ENCODE results near the gene ALPG.
"Not testable (repeated sequence)": the region's sequence is repeated elsewhere in the genome, so short reads cannot be mapped to it uniquely, and the experiment has no call there.

The ALPG gene

DNA sequence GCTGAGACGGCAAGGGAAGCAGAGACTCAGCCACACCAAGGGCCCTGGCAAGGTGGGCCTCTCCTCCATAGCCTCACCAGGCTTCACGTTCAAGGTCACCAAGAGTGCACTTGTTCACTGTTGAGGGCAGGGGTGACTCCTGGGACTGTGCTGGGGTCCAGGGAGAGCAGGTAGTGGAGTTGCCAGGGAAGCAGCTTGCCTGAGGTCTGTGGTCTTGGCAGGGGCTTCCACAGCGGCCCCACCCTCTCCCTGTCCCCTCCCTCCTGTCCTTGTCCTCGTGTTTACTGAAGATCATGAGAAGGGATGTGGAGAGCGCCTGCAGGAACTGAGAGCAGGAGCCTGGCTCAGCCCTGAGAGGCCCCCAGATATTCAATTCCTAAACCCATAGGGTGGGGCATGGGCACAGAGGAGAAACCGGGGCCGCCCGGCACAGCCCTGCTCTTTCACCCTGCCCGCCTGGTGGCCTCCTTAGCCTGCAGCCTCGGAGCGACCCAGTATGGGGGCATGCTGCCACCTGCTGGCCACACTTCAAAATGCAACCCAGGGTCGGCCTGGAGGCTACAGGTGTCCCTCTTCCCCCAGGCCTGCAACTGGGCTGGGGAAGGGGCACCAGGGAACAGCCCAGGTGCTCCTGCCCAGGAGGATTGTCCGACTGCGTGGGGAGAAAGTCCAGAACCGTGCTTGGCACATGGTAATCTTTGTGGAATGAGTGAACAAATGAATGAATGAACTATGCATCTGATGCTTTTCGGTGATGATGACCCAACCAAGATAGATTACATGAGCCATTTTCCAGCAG, 33.8 kb downstream of the ALPG start:
- peak; percentile 84 for DNase-seq (ENCODE audit: low read depth)

DNA sequence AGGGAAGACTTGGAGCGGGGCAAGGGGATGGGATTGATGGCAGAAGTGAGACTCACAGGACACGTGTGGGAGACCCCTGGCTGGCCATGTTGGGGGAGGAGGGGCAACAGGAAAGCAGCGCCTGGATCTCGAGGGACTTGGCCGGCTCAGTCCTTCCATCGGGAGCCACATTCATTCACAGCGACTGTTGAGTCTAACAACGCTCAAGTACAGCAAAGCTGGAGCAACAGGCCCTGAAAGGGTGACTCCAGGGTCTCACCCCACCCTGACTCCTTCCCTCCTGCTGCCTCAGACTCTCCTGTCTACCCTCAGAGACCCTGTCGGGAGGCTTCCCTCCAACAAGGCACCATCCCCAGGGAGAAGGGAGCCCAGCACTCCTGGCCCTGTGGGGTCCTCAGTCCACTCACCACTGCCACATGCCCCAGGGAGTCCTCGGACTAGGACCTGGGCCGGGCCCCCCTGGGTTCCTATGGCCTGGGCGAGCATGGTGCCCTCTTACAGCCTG, 34.6 kb downstream of the ALPG start:
- DNase-seq (ENCODE audit: low read depth): no peak

DNA sequence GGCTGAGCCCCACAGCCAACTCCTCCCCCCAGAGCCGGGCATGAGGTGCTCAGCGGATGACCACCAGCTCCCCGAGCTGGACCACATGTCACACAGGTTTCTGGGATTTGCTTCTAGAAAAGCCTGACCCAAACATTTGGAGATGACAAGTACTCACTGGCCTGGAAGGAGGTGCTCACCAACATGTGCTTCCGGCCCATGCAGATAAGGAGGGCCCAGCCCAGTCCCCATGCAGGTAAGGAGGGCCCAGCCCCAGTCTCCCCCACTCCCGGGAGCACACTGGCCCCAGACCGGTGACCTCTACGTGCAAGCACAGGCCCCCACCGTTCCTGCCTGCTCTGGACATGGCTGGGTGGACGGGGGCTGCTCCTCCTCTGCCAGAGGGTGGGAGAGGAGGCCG, 35.3 kb downstream of the ALPG start:
- not testable (repeated sequence) for DNase-seq (ENCODE audit: low read depth)

DNA sequence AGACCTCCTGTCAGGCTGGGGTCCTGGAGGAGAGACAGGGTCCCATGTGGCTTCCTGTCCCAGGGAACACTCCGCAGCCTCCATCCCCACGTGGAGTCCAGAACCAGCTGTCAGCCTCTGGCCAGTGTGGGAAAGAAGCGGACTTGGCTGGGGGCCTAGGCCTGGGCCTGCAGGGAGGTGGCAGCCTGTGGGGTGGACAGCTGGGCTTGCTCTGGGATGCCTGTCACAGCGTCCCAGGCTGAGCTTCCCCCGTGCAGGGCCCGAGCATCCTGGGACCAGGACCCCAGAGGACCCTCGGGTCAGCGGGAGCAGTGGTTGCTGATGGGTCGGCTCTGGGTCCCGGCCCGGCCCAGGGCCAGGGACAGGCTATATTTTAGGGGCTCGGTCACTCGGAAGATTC, 35.8 kb downstream of the ALPG start:
- not testable (repeated sequence) for DNase-seq (ENCODE audit: low read depth)

DNA sequence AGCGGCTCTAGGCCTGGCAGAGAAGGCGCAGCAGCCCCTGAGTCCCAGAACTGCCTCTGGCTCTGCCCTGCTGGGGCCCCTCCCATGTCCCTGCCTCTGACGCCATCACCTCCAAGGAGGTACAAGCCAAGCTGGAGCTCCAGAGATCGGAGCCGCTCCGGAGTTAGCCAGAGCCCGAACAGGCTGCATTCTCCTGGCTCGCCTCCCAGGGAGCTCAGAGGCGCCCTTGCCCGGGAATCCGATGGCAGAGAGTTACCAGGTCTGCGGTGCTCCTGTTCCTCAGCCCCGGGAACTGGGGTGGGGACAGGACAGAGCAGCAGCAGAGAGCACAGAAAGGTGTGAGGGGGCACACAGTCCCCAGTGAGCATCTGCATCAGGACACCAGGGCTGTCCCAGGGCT, 36.4 kb downstream of the ALPG start:
- not testable (repeated sequence) for DNase-seq (ENCODE audit: low read depth)

DNA sequence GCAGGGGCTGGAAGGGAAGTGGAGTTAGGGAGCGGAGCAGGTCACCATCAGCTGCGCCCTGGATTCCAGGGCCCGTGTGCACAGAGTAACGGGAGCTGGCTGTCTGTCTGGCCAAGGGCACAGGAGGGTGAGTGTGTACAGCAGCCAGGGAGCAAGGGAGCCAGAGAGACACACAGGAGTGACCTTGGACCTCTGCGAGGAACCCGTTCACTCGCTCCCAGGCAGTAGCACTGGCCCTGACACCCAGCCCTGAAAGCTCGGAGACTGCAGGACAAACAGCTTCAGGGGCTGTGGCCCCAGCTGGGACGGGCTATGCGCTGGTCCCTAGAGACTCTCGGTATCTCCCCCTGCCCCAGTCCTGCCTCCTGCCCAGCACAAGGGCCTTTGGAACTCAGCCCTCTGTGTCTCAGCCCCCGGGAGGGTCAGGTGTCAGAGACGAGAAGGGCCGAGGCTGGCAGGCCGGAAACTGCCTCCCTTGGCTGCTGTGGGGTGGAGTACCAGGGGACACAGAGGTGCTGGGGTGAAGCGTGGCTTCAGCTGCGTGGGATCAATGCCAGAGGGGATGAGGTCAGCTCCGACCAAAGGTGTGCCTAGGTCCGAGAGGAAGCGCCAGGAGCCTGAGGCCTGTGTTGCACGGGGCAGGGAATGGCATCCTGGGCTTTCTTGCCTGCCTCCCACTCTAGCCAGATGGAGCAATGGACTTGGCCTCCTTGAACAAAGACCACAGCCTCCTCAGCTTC, 37.2 kb downstream of the ALPG start:
- not testable (repeated sequence) for DNase-seq (ENCODE audit: low read depth)

DNA sequence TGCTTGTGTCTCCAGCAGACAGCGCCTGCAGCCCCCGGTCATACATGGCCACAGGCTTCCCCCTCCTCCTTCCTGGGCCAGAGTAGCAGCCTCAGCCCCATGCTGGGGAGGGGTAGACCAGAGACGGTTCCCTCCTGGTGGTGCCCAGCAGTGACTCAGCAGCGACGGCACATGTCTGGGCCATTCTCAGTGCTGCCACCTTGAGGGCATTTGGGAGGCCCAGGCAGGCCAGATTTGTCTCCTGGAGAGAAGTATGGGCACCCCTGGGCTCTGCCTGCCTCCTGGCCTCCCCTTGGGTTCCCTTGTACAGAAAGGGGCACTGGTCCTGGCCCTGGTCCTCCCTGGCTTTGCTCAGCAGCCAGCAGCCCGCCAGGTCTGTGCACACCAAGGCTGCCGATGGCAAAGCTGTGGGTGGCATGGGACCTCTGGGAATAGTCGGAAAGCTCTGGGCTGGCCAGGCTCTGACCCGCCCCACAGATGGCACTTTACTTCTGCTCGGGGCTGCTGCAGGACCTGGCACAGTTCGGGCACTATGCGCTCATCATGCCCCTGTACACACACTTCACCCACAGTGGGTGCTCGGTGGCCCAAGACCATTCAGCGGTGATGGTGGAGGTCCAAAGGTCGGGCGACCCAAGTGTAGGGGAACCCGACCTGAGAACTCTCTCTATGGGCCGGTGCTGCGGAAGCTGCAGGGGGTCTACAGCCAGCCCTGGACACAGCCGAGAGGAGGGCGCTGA, 37.9 kb downstream of the ALPG start:
- peak; percentile 28 for DNase-seq (ENCODE audit: low read depth)

DNA sequence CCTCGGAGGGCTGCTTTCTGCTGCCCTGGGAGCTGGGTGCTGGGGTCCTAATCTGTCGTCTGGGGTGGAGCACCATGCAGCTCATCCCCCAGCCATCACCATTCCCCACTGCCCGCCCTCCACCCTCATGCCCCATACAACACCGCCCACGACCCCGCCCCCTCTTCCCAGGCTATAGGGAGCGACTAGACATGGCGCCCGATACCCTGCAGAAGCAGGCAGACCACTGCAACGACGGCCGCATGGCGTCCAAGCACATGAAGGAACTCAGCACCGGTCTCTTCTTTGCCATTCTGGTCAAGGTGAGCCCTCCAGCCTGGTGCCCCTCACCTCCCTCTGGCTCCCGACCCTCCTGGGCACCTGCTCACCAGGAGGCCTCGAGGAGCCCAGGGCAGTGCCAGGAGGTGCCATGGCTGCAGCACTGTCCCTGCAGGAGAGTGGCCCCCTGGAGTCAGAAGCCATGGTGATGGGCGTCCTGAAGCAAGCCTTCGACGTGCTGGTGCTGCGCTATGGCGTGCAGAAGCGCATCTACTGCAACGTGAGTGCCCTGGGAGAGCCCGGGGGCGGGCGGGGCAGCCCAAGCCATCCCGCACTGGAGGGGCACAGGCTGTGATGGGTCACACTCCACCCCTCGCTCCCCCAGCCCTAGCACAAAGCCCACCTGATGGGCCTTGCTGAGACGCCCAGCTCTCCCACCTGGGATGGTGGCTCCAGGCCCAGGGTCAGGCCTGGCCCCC, 38.7 kb downstream of the ALPG start:
- not testable (repeated sequence) for DNase-seq (ENCODE audit: low read depth)

DNA sequence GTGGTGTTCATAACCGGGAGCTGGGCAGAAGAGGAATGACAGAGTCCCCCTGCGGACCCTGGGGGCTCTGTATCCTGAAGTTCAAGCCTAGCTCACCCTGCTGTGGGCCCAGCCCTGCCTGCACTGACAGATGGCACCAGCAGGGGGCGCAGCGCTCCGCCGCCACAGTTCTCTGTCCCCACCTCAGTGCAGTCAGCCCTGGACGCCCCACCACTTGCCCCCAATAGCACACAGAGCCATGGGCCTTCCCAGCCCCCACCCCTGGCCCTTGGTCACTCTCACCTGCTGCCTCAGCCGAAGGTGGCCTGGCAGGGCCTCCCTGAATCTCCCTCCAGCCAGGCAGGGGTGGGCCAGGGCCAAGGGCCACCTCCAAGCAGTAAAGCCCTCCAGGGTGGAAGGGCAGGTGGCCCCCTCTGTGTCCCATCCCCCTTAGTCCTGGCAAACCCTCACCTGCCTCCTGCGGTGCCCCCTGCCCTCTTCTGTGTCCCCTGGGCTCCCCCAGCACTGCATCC, 39.7 kb downstream of the ALPG start:
- DNase-seq (ENCODE audit: low read depth): not testable (repeated sequence)

DNA sequence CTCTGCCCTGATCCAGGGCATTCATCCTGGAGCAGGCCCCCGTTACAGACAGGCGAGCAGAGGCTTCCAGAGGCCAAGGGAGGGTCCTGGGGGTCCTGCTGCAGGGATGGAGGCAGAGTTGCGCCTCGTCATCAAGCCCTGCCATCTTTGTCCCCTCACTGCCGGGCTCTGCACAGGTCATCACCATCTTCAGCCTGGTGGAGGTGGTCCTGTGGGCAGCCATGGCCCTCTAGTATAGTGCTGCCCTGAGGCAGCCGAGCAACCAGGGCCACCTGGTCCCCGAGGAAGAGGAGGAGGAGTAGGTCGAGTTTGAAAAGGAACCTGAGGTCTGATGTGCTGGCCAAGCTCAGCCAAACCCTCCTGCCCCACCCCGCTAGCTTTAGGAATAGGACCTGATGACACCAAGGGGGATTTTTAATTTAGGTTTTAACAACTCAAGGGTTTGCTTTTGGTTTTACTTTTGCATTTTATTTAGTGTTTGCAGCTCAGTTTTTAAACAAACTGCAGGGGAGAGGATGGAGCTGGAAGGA, 40.5 kb downstream of the ALPG start:
- no peak for DNase-seq (ENCODE audit: low read depth)

DNA sequence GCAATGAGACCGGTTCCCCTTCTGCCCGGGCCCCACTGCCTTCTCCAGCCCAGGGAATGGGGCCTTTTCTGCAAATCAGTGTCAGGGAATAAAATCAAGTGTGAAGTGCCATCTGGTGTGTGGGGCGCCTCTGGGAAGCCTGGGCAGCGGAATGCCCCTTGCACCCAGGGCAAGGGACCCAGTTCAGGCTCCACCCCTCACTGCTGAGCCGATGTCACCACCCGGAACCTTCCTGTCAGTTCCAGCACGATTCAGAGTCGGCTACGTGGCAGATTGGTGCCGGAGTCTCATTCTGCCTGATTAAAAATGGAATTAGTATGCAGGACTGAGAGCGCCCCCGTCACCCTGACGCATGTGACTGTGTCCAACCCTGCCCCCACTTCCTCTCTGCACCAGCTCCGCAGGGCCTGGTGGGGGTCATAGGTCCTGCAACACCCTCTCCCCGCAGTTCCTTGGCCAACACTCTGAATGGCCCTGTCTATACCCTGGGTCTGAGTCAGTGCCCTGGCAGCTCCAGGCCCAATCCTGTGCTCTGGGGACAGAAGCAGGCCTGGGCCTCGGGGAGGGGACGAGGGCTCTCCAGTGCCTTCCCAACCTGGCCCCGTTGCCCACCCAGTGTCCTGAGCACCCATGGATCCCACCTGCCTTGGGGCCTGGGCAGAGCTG, 41.1 kb downstream of the ALPG start:
- no peak for DNase-seq (ENCODE audit: low read depth)

DNA sequence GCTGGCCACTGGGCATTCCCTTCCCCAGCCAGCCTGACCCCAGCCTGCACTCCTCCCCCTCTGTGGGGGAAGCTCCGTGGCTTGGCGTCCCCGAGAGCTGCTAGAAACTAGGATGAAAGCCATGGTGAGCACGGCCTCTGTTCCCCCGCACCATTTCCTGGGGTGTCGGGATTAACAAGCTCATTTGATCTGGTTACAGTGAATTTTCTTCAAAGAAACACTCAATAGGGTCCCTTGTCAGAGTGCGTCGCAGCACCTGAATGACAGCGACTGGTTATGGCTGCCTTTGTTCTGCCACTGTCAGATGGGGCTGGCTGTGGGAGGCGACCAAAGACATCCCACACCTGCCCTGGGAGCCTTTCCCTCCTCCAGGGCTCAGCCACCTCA, 41.7 kb downstream of the ALPG start:
- DNase-seq (ENCODE audit: low read depth): no peak

DNA sequence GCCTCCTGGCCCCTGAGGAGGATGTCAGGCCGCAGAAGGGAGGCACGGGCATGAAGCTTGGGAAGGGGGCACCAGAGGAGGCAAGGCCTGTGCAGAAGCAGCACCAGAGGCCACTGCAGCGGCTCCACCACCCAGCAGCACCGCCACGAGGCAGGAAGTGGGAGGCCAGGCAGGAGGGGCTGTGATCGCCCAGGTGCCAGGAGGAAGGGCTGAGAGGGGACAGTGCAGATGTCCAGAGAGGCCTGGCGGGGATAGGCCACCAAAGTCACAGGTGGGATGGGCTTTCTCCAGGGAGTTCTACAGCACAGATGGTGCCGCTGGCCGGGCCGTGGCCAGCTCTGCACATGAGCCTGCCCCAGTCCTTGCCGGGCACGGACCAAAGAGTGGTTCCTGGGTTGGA, 43.3 kb downstream of the ALPG start:
- no peak for DNase-seq (ENCODE audit: low read depth)

DNA sequence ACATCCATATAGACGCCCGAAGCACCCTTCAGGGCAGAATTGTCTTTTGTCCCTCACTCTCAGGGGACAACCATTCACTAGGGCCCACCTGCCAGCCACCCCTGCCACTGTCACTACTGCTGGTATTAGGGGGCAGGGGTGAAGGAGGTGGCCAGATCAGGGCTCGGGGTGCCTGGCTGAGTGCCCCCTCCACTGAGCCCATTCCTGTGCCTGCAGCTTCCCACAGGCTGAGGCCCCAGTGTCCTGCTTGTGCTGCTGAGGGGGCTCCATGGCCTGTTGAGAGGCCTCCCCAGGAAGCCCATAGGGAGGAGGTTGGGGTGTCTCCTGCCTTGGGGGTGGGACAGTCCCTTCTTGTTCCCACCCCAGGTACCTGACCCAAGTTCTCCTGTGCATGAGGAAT, 45.0 kb downstream of the ALPG start:
- not testable (repeated sequence) for DNase-seq (ENCODE audit: low read depth)

DNA sequence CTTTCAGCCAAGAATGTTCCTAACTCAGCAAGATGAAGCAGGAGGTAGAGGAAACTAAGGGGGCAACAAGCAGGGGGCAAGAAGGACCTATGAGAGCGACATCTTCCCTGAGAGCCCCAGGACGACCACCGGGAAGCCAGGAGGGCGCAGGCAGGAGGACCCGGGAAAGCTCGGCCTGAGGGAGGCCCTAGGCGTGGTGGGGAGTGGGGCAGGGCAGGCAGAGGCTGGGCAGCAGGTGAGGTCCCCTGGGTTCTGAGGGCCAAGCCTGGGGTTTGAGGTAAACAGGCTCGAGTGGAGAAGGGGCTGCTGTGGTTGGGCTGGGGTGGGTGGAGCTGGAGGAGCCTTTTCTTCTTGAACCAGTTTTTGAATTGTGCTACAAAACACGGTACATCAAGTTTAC, 48.0 kb downstream of the ALPG start:
- DNase-seq (ENCODE audit: low read depth): no peak

DNA sequence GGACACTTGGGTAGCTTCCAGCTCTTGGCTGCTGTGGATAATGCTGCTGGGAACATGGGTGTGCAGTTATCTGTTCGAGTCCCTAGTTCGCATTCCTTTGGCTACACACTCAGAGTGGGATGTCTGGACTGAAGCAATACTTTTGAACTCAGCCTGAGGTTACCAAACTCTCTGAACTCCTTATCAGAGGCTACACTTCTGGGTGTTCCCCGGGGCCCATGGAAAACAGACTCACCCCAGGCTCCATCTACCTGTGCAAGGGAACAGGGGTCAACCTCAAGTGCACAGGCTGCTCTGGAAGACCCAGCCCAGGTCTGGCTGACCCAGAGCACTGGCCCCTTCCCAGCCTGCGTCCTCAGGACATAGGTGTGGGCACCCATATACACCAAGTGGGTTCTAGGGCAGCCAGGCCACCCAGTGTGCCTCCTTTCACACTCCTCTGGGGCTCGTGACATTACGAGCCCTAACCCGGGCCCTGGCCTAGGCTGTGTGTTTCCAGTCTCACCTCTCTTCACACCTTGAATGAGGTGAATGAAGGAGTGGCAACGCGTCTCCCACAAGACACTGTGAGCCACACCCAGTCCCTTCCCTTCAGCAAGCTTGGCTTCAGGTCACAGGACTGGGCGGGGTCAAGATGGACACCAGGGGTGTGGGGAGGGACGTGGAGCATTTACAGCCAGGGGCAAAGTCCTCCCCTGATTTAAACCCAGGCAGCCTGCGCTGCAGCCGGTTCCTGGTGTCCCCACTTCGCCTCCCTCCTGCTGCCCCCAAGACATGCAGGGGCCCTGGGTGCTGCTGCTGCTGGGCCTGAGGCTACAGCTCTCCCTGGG, 49.0 kb downstream of the ALPG start, which contains the start of gene ALPI:
TSS of gene ALPI (plus strand) at position 728 of the 830 bp plus-strand sequence. CDS start at position 775, 47 bp downstream.
- no peak for DNase-seq (ENCODE audit: low read depth)

DNA sequence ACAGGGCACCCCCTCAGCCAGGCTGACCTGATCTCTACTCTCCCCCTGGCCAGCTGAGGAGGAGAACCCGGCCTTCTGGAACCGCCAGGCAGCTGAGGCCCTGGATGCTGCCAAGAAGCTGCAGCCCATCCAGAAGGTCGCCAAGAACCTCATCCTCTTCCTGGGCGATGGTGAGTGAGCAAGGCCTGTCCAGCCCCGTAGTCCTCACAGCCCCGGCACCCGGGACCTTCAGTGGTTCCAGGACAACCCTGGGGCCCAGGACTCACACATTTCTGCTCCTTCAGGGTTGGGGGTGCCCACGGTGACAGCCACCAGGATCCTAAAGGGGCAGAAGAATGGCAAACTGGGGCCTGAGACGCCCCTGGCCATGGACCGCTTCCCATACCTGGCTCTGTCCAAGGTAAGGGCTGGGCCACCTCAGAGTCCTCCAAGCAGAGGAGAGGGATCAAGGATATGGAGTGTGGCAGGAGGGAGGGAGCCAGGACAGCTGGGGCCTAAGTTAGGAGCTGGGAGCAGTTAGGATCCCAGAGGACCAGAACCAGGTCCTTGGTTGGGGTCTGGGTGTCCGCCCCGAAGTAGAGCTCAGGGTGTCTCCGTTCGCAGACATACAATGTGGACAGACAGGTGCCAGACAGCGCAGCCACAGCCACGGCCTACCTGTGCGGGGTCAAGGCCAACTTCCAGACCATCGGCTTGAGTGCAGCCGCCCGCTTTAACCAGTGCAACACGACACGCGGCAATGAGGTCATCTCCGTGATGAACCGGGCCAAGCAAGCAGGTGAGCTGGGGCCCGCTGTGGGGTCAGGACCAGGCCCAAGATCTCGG, 49.9 kb downstream of the ALPG start:
- no peak for DNase-seq (ENCODE audit: low read depth)

DNA sequence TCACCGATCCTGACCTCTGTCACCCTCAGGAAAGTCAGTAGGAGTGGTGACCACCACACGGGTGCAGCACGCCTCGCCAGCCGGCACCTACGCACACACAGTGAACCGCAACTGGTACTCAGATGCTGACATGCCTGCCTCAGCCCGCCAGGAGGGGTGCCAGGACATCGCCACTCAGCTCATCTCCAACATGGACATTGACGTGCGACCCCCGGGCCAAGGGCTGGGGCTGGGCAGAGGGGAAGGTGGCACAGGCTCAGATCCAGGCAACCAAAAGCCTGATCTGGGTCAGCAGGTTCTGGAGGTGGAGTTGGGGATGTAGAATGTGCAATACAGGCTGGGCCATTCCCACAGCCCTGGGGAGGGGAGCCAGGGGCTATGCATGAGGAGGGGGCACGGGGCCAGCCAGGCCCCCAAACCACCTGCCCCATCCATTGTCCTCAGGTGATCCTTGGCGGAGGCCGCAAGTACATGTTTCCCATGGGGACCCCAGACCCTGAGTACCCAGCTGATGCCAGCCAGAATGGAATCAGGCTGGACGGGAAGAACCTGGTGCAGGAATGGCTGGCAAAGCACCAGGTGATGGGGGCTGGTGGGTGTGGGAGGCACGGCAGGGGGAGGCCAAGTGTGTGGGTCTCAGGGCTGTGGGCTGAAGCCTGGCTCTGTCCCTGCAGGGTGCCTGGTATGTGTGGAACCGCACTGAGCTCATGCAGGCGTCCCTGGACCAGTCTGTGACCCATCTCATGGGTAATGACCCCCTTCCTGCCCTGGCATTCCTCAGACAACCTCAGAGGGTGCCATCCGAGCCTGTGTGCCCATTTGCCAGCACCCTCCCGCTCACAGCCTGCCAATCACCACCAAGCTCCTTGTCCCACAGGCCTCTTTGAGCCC, 50.7 kb downstream of the ALPG start:
- DNase-seq (ENCODE audit: low read depth): no peak
